Endothelial cell of umbilical vein (primary cell): Measurements from ENCODE around the gene TRIM71. TPM values are rescaled to one million over a fixed set of nuclear protein-coding genes. Genes with fewer than 3 reads are reported as not detected.

Experiments used
- BruUV-seq: library from RNA; stranded (reverse); fragments of 400-500 nt; replicated peaks from 2 replicates; lab custom pipeline; 2021; lab: Mats Ljungman, UMichigan
- CTCF ChIA-PET: fragments of 300-600, 350-600 bp; sonication (Branson Sonifier 250); formaldehyde crosslinking; loops from one replicate; lab custom pipeline; 2021; ENCODE audit warnings: antibody characterized with exemption, inconsistent platforms; lab: Charles Lee
- POLR2A ChIA-PET: fragments of 300-600, 350-600 bp; sonication (Branson Sonifier 250); formaldehyde crosslinking; loops from one replicate; lab custom pipeline; 2021; ENCODE audit warnings: antibody characterized with exemption, inconsistent platforms; lab: Charles Lee
- DNase-seq: peaks from one replicate; pipeline ENCODE4 v3.0.0-alpha.2; 2011; ENCODE audit warnings: low read depth, low spot score
- FAIRE-seq: peaks from 2 replicates; lab custom pipeline; 2011; peaks lifted over from hg19 to GRCh38; lab: Jason Lieb, UNC
- H2AFZ ChIP-seq: 2 replicates; pipeline ENCODE4 v1.6.0; 2012; ENCODE audit warnings: low read depth, low read length, control low read depth, inconsistent platforms
- H3K27ac ChIP-seq: 2 replicates; pipeline ENCODE4 v1.5.1; 2011; ENCODE audit warnings: low read depth, mild to moderate bottlenecking, control low read depth, low read length, moderate library complexity; ENCODE audit not compliant: insufficient read depth
- H3K27me3 ChIP-seq, 2 experiments: 2 replicates each; pipeline versions ENCODE4 v1.6.0 to v1.6.1; 2011; ENCODE audit warnings: low read length in 2 of 2, mixed read lengths in 1 of 2; ENCODE audit not compliant: control insufficient read depth in 2 of 2, insufficient read depth in 2 of 2
- H3K36me3 ChIP-seq, 2 experiments: 2 replicates in 1 of 2; 3 replicates in 1 of 2; pipeline ENCODE4 v1.5.1; 2011; ENCODE audit warnings: low read length in 2 of 2, mild to moderate bottlenecking in 1 of 2, moderate library complexity in 1 of 2; ENCODE audit not compliant: control insufficient read depth in 2 of 2, insufficient read depth in 2 of 2; ENCODE audit errors: extremely low read depth in 1 of 2
- H3K4me1 ChIP-seq: 3 replicates; pipeline ENCODE4 v1.5.1; 2011; ENCODE audit warnings: mild to moderate bottlenecking, low read length; ENCODE audit not compliant: control insufficient read depth, insufficient read depth; ENCODE audit errors: extremely low read depth
- H3K4me2 ChIP-seq: 2 replicates; pipeline ENCODE4 v1.6.1; 2011; ENCODE audit warnings: low read length, control low read depth, mixed read lengths; ENCODE audit not compliant: insufficient read depth
- H3K4me3 ChIP-seq, 3 experiments: fragments of 200-600 bp in 1 of 3; sonication (generic), shearing (Covaris generic) in 1 of 3; replicated peaks in 1 of 3; 2 replicates each; pipeline ENCODE4 v1.5.1; 2011 to 2016; ENCODE audit warnings: control low read depth in 3 of 3, low read length in 3 of 3, mild to moderate bottlenecking in 2 of 3, inconsistent platforms in 1 of 3, low read depth in 1 of 3, moderate library complexity in 1 of 3; ENCODE audit not compliant: insufficient read depth in 1 of 3
- H3K79me2 ChIP-seq: 2 replicates; pipeline ENCODE4 v1.6.0; 2012; ENCODE audit warnings: low read length, inconsistent platforms; ENCODE audit not compliant: control insufficient read depth, insufficient read depth
- H3K9ac ChIP-seq: replicated peaks from 2 replicates; pipeline ENCODE3; 2011; ENCODE audit warnings: low read length, control low read depth; ENCODE audit not compliant: insufficient read depth; ENCODE audit errors: extremely low read depth
- H3K9me1 ChIP-seq: replicated peaks from 3 replicates; pipeline ENCODE4 v1.6.0; 2011; ENCODE audit warnings: mild to moderate bottlenecking, low read length; ENCODE audit not compliant: control insufficient read depth, insufficient read depth; ENCODE audit errors: extremely low read depth
- H3K9me3 ChIP-seq: replicated peaks from 2 replicates; pipeline ENCODE4 v1.5.1; 2012; ENCODE audit warnings: low read length, inconsistent platforms; ENCODE audit not compliant: control insufficient read depth, insufficient read depth
- H4K20me1 ChIP-seq: replicated peaks from 2 replicates; pipeline ENCODE3; 2011; ENCODE audit warnings: mild to moderate bottlenecking, low read length; ENCODE audit not compliant: control insufficient read depth, insufficient read depth; ENCODE audit errors: extremely low read depth
- EZH2 ChIP-seq: IDR thresholded peaks from 2 replicates; pipeline ENCODE4 v1.6.1; 2012; ENCODE audit warnings: borderline replicate concordance, low read depth, mild to moderate bottlenecking, moderate library complexity, low read length, inconsistent platforms; ENCODE audit not compliant: severe bottlenecking
- FOS ChIP-seq: IDR thresholded peaks from 2 replicates; pipeline ENCODE4 v1.6.1; 2011; ENCODE audit warnings: mild to moderate bottlenecking, low read length, moderate library complexity, borderline replicate concordance; ENCODE audit not compliant: insufficient read depth
- GATA2 ChIP-seq: IDR thresholded peaks from 2 replicates; pipeline ENCODE4 v1.7.0; 2011; ENCODE audit warnings: low read depth, mild to moderate bottlenecking, moderate library complexity, mixed read lengths, low read length; ENCODE audit not compliant: insufficient read length, insufficient read depth
- JUN ChIP-seq: IDR thresholded peaks from 2 replicates; pipeline ENCODE4 v1.6.1; 2011; ENCODE audit warnings: borderline replicate concordance, low read depth; ENCODE audit not compliant: insufficient read length, insufficient read depth
- MYC ChIP-seq: IDR thresholded peaks from one replicate; pipeline ENCODE4 v1.6.1; 2011; ENCODE audit warnings: mild to moderate bottlenecking, low read depth, low read length
- POLR2A ChIP-seq: IDR thresholded peaks from 2 replicates; pipeline ENCODE4 v1.6.1; 2012; ENCODE audit warnings: low read depth, mild to moderate bottlenecking, control low read depth, low read length
- POLR2AphosphoS5 ChIP-seq: IDR thresholded peaks from 2 replicates; pipeline ENCODE4 v1.6.1; 2012; ENCODE audit warnings: low read depth, mild to moderate bottlenecking, control low read depth, low read length, moderate library complexity; ENCODE audit not compliant: insufficient read depth
- dilution Hi-C: fragments of 300-500 bp; cut with MboI; formaldehyde crosslinking; loops from one replicate; pipeline ENCODE4 v1.15.0; 2019; ENCODE audit warnings: low sequenced_read_pairs; ENCODE audit not compliant: extremely low pct_ligation_motif_present
- intact Hi-C: fragments of 100-400 bp; cut with micrococcal nuclease; formaldehyde crosslinking; loops from one replicate; pipeline ENCODE4 v1.10.0; 2022
- polyA plus RNA-seq, 4 experiments: library from polyadenylated mRNA; depleted of rRNA in 3 of 4; stranded (reverse) in 3 of 4; unstranded in 1 of 4; fragments of >200 nt; gene quantifications; 2 replicates each; pipeline versions ENCODE4 v1.2.1 to v1.2.3, GENCODE V29; 2011 to 2012; ENCODE audit warnings: missing spikeins in 1 of 4
- total RNA-seq: library from RNA; stranded (reverse); gene quantifications from 2 replicates; pipeline ENCODE4 v1.2.3, GENCODE V29; 2021
- TF ChIP-seq, protein P1 (sequence below): IDR thresholded peaks from 2 replicates; pipeline ENCODE4 v1.6.1; 2011; ENCODE audit not compliant: insufficient read depth, insufficient read length
- TF ChIP-seq, protein P2 (sequence below), 2 donors: IDR thresholded peaks; 1 replicate in 1 of 2; 2 replicates in 1 of 2; pipeline ENCODE4 v1.5.1; 2011; ENCODE audit warnings: low read length in 2 of 2, mild to moderate bottlenecking in 2 of 2, moderate library complexity in 2 of 2, control low read depth in 1 of 2, inconsistent platforms in 1 of 2, low read depth in 1 of 2; ENCODE audit not compliant: insufficient read depth in 1 of 2; ENCODE audit errors: extremely low read depth in 1 of 2

TRIM71 gene
- total and polyA plus RNA-seq, 2 donors (not counting 3 experiments of a cell fraction or from before 2014, with no cell fraction given): not detected

DNA sequence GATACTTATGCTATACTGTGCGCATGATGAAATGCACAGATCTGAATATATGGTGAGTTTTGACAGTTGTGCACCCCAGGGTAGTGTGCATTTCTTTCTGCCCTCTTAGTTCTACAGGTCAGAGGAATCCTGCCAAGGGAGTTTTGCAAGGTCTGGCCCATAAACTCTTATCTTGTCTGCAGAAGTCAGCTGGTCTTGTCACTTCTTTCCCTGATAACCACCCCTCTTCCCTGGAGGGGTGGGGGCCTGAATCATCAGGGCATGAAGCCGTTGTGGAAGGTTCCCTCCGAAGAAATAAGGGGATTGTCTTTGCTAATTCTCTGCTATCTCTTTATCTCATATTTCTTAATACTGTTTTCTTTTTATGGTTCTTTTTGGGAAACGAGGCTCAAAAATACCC, 30.4 kb downstream of the TRIM71 start:
- Histone ChIP-seq H3K9me3 (no peaks in the 10 kb centered on the region), H3K27ac (no peak overlapping the region), H3K36me3 (no peaks in the 10 kb centered on the region), H2AFZ (no peak overlapping the region), H3K79me2 (no peaks in the 10 kb centered on the region), H3K4me1 (no peaks in the 10 kb centered on the region), H3K4me3 (no peak overlapping the region), H3K4me2 (no peak overlapping the region), H3K9me1 (no peaks in the 10 kb centered on the region), H3K9ac (no peak overlapping the region), H4K20me1 (no peaks in the 10 kb centered on the region), H3K27me3 (peaks cover 3 to 13% of the 10 kb centered on the region in 2 experiments)
- TF ChIP-seq JUN (no peak), GATA2 (no peak), FOS (no peak), POLR2A (no peak), EZH2 (no peak), POLR2AphosphoS5 (no peak), MYC (no peak)
- TF ChIP-seq, protein P1, sequence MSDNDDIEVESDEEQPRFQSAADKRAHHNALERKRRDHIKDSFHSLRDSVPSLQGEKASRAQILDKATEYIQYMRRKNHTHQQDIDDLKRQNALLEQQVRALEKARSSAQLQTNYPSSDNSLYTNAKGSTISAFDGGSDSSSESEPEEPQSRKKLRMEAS: no peak
- TF ChIP-seq, protein P2, sequence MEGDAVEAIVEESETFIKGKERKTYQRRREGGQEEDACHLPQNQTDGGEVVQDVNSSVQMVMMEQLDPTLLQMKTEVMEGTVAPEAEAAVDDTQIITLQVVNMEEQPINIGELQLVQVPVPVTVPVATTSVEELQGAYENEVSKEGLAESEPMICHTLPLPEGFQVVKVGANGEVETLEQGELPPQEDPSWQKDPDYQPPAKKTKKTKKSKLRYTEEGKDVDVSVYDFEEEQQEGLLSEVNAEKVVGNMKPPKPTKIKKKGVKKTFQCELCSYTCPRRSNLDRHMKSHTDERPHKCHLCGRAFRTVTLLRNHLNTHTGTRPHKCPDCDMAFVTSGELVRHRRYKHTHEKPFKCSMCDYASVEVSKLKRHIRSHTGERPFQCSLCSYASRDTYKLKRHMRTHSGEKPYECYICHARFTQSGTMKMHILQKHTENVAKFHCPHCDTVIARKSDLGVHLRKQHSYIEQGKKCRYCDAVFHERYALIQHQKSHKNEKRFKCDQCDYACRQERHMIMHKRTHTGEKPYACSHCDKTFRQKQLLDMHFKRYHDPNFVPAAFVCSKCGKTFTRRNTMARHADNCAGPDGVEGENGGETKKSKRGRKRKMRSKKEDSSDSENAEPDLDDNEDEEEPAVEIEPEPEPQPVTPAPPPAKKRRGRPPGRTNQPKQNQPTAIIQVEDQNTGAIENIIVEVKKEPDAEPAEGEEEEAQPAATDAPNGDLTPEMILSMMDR (IDR thresholded peaks at IDR 0.05; ENCODE audit: extremely low read depth in 1 of 2, insufficient read depth in 1 of 2, low read depth in 1 of 2, low read length in 2 of 2): no peak
- no TSS peak for BruUV-seq
- DNase-seq (no peak), FAIRE-seq (no peak)
- POLR2A ChIA-PET: no interaction called here
- intact Hi-C loops (no loop called here), dilution Hi-C loops (no loop called here)
- CTCF ChIA-PET: interaction anchor here (1.5 kb wide), 1 partner anchor 10 kb away, joined by 4 read pairs; no protein-coding TSS in a partner anchor
